Measurements from ENCODE around the gene SCD. TPM values are rescaled to one million over a fixed set of nuclear protein-coding genes. Genes with fewer than 3 reads are reported as not detected.

Gene SCD
- total RNA-seq, 1 experiment from 2014 or later: 652 TPM

- POLR2A ChIA-PET: interaction anchor here (0.6 kb wide), 1 partner anchor 18 kb away, joined by 3 read pairs; no protein-coding TSS in a partner anchor
- no peak overlapping the region for H3K4me2 ChIP-seq (ENCODE audit: low read length)
- intact Hi-C loops (cut with micrococcal nuclease): no loop called here
Measured at GRCh38 chr10:100355086-100355485, 8.1 kb downstream of the SCD start.

More at GRCh38 chr10:100355086-100355485, 8.1 kb downstream of the SCD start:
- no peaks in the 10 kb centered on the region for H3K27me3 ChIP-seq (ENCODE audit: insufficient read depth, low read length)
- no peak for ATAC-seq
- H3K4me1 ChIP-seq (ENCODE audit: control insufficient read depth in 1 of 2, insufficient read depth in 2 of 2, low read length in 2 of 2): peaks cover 14 to 53% of the 10 kb centered on the region in 2 experiments
- DNase-seq (ENCODE audit: low read depth, low spot score): no peak
- no peaks in the 10 kb centered on the region for H3K9me3 ChIP-seq (ENCODE audit: control insufficient read depth in 1 of 2, insufficient read depth in 1 of 2, low read depth in 1 of 2, low read length in 2 of 2)
- peaks cover 76 to 89% of the 10 kb centered on the region in 2 experiments for H3K36me3 ChIP-seq (ENCODE audit: control insufficient read depth in 1 of 2, insufficient read depth in 2 of 2, low read length in 2 of 2)
- TF ChIP-seq YY1 (IDR thresholded peaks at IDR 0.05; ENCODE audit: extremely low read depth, insufficient replicate concordance, low read depth, low read length): no peak
- no peak for TF ChIP-seq EZH2 (IDR thresholded peaks at IDR 0.05)
- TF ChIP-seq POLR2AphosphoS5 (IDR thresholded peaks at IDR 0.05; ENCODE audit: low read depth, low read length): no peak
- TF ChIP-seq ATF3 (IDR thresholded peaks at IDR 0.05): no peak
- TF ChIP-seq FOSL1 (IDR thresholded peaks at IDR 0.05; ENCODE audit: low read depth): no peak
- no peak for TF ChIP-seq MAX (IDR thresholded peaks at IDR 0.05)
- no peak for TF ChIP-seq RAD21 (IDR thresholded peaks at IDR 0.05; ENCODE audit: low read depth)
- TF ChIP-seq TCF7L2 (IDR thresholded peaks at IDR 0.05; ENCODE audit: borderline replicate concordance, extremely low read depth, insufficient read depth, insufficient read length): no peak
- TF ChIP-seq ZNF274 (IDR thresholded peaks at IDR 0.05; ENCODE audit: low read depth, low read length): no peak
- no peak for TF ChIP-seq JUND (IDR thresholded peaks at IDR 0.05)
- TF ChIP-seq CEBPB (IDR thresholded peaks at IDR 0.05; ENCODE audit: low read depth): no peak
- no peak for TF ChIP-seq SIN3A (IDR thresholded peaks at IDR 0.05; ENCODE audit: low read depth)
- no peak for TF ChIP-seq REST (IDR thresholded peaks at IDR 0.05; ENCODE audit: low read depth)
- no peak for TF ChIP-seq ZFX (IDR thresholded peaks at IDR 0.05)
- no peak for TF ChIP-seq POLR2A (IDR thresholded peaks at IDR 0.05; ENCODE audit: borderline replicate concordance, extremely low read depth, insufficient read depth, insufficient read length)
- TF ChIP-seq SRF (IDR thresholded peaks at IDR 0.05; ENCODE audit: low read depth): no peak
- TF ChIP-seq CTCF (IDR thresholded peaks at IDR 0.05 in 2 of 3, conservative IDR thresholded peaks at IDR 0.05 in 1 of 3; ENCODE audit: borderline replicate concordance in 1 of 3, insufficient read depth in 1 of 3, low read depth in 2 of 3, low read length in 2 of 3): no peak
- TF ChIP-seq EGR1 (IDR thresholded peaks at IDR 0.05; ENCODE audit: low read depth): no peak
- no peak for TF ChIP-seq EZH2phosphoT487 (IDR thresholded peaks at IDR 0.05; ENCODE audit: borderline replicate concordance)
- TF ChIP-seq ELF1 (IDR thresholded peaks at IDR 0.05; ENCODE audit: borderline replicate concordance, low read depth): no peak
- H2AFZ ChIP-seq (ENCODE audit: low read depth, low read length, poor library complexity, severe bottlenecking): no peak overlapping the region
- H3K27ac ChIP-seq (ENCODE audit: low read depth, low read length): peak overlapping the region; percentile 28; the same call in 1 of the 2 replicates
- RAD21 ChIA-PET (ENCODE audit: low non-redundant PET in 1 of 2, low total read pairs in 2 of 2, uncharacterized antibody in 2 of 2, unreplicated experiment in 2 of 2): no interaction called here
- peaks cover 77% of the 10 kb centered on the region for H3K79me2 ChIP-seq (ENCODE audit: insufficient read depth, low read length)
- H3K4me3 ChIP-seq (replicated peaks in 1 of 2; ENCODE audit: low read depth in 1 of 2, low read length in 2 of 2): no peak overlapping the region
- BruUV-seq (replicated peaks): no TSS peak
- no peaks in the 10 kb centered on the region for H3K9me2 ChIP-seq (ENCODE audit: insufficient read depth)
- no peak overlapping the region for H3K9ac ChIP-seq (ENCODE audit: low read length)
- no peaks in the 10 kb centered on the region for H4K20me1 ChIP-seq (ENCODE audit: insufficient read depth)
- CTCF ChIA-PET: no interaction called here
